ENCODE results near the gene SLC48A1. TPM values are rescaled to one million over a fixed set of nuclear protein-coding genes. Genes with fewer than 3 reads are reported as not detected.
A peak's percentile ranks its signal among the peaks of the same experiment; 100 is the strongest.

SLC48A1 gene
- polyA plus RNA-seq, 1 donor (not counting 4 experiments of a cell fraction or from before 2014, with no cell fraction given): 8.1 TPM

DNA sequence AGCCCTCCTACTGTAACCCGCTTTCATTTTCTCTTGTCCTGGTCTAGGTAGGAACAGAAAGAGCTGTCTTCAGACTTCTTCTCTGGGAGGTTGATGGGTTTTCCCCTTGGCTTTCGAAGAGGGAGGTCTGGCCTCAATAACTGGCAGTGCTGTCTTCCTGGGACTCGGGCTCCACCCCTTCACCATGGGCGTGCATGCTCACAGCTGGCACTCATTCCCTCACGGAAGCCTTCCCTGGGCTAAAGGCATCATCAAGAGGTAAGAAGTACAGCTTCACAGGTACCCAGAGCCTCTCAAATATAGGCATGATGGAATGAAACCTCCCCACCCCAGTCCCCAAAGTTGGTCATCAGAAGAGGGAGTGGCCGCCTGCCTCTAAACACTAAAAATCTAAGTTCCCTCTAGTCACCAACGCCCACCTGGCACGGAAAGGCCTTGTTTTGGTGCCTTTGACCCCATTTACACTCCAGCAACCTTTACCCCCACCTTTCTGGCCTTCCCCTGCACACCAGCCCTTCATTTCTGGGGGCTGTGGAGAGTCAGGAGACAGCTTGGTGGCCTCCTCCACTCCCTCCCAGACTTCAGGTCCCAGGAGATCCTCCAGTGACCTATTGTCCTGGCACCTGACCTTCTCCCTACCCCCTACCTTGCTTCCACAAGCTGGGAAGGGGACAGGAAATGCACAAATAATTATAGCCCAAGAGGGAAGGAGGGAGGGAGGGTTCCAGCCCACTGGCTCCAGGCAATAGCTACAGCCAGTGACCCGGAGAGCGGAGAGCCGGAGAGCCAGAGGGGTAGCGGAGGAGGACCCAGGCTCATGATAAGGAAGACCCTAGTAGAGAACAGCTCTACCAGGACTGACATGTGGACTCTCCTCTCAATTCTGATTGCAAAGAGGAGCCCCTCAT is 17.1 kb upstream of the SLC48A1 start:
- Histone ChIP-seq H3K9ac (ENCODE audit: control insufficient read depth, extremely low read depth, insufficient read depth, low read length) (no peak overlapping the region), H3K9me1 (ENCODE audit: control insufficient read depth, extremely low read depth, insufficient read depth, low read length) (peaks cover 4% of the 10 kb centered on the region), H3K27me3 (ENCODE audit: control insufficient read depth, extremely low read depth, insufficient read depth, low read length) (no peaks in the 10 kb centered on the region), H3K36me3 (ENCODE audit: control insufficient read depth in 2 of 2, extremely low read depth in 1 of 2, insufficient read depth in 2 of 2, low read length in 2 of 2) (no peaks in the 10 kb centered on the region), H3K4me2 (ENCODE audit: control insufficient read depth, extremely low read depth, insufficient read depth, low read depth, low read length) (peak overlapping the region; percentile 80), H3K4me3 (ENCODE audit: control insufficient read depth in 2 of 3, extremely low read depth in 1 of 3, insufficient read depth in 2 of 3, low read depth in 1 of 3, low read length in 3 of 3) (no peak overlapping the region), H2AFZ (ENCODE audit: control insufficient read depth, low read length) (no peak overlapping the region), H4K20me1 (ENCODE audit: control insufficient read depth, extremely low read depth, insufficient read depth, low read length) (no peaks in the 10 kb centered on the region), H3K27ac (ENCODE audit: control insufficient read depth, insufficient read depth, low read length) (peak overlapping the region; percentile 93), H3K4me1 (ENCODE audit: control insufficient read depth, extremely low read depth, insufficient read depth, low read length) (peaks cover 76% of the 10 kb centered on the region), H3K79me2 (ENCODE audit: control insufficient read depth, insufficient read depth, low read length) (no peaks in the 10 kb centered on the region), H3K9me3 (ENCODE audit: control insufficient read depth, low read depth, low read length) (no peaks in the 10 kb centered on the region)
- peak; percentile 62 for FAIRE-seq
- TF ChIP-seq, protein P1, sequence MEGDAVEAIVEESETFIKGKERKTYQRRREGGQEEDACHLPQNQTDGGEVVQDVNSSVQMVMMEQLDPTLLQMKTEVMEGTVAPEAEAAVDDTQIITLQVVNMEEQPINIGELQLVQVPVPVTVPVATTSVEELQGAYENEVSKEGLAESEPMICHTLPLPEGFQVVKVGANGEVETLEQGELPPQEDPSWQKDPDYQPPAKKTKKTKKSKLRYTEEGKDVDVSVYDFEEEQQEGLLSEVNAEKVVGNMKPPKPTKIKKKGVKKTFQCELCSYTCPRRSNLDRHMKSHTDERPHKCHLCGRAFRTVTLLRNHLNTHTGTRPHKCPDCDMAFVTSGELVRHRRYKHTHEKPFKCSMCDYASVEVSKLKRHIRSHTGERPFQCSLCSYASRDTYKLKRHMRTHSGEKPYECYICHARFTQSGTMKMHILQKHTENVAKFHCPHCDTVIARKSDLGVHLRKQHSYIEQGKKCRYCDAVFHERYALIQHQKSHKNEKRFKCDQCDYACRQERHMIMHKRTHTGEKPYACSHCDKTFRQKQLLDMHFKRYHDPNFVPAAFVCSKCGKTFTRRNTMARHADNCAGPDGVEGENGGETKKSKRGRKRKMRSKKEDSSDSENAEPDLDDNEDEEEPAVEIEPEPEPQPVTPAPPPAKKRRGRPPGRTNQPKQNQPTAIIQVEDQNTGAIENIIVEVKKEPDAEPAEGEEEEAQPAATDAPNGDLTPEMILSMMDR (optimal IDR thresholded peaks at IDR 0.05 in 1 of 3, IDR thresholded peaks at IDR 0.05 in 1 of 3, conservative IDR thresholded peaks at IDR 0.05 in 1 of 3; ENCODE audit: extremely low read depth in 1 of 3, insufficient read depth in 2 of 3, low read length in 3 of 3): no peak
- dilution Hi-C loops (cut with MboI; ENCODE audit: extremely low pct_ligation_motif_present, low sequenced_read_pairs): no loop called here
- DNase-seq (ENCODE audit: low read depth, low spot score): no peak

DNA sequence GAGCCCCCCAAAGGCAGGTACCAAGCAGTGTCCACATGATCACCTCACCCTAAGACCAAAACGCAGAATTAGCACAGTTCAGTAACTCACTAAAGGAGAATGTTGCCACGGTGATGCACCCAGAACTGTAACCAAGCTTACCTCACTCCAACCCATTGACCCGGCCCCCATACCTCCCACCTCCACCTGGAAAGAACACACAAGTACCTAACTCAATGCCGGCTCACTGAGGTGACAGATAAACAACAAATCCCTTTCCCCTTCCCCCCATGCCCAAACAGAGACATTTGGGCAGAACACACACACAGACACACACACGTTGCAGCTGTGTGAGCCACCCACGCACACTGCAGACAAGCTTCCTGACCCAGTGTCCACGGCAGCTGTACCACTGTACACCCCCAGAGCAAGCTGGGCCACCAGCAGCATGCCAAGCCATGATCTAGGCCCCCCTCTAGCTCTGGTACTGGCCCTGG is 15.6 kb upstream of the SLC48A1 start:
- no peaks in the 10 kb centered on the region for H3K9me1 ChIP-seq (ENCODE audit: control insufficient read depth, extremely low read depth, insufficient read depth, low read length)
- DNase-seq (ENCODE audit: low read depth, low spot score) (no peak), FAIRE-seq (no peak)
- H3K79me2 ChIP-seq (ENCODE audit: control insufficient read depth, insufficient read depth, low read length): no peaks in the 10 kb centered on the region
- H4K20me1 ChIP-seq (ENCODE audit: control insufficient read depth, extremely low read depth, insufficient read depth, low read length): no peaks in the 10 kb centered on the region
- peaks cover 61% of the 10 kb centered on the region for H3K4me1 ChIP-seq (ENCODE audit: control insufficient read depth, extremely low read depth, insufficient read depth, low read length)
- H3K9me3 ChIP-seq (ENCODE audit: control insufficient read depth, low read depth, low read length): no peaks in the 10 kb centered on the region
- no peaks in the 10 kb centered on the region for H3K27me3 ChIP-seq (ENCODE audit: control insufficient read depth, extremely low read depth, insufficient read depth, low read length)
- peak overlapping the region in 2 of 3 experiments; percentile 48 to 69 for H3K4me3 ChIP-seq (ENCODE audit: control insufficient read depth in 2 of 3, extremely low read depth in 1 of 3, insufficient read depth in 2 of 3, low read depth in 1 of 3, low read length in 3 of 3)
- H3K9ac ChIP-seq (ENCODE audit: control insufficient read depth, extremely low read depth, insufficient read depth, low read length): no peak overlapping the region
- dilution Hi-C loops (cut with MboI; ENCODE audit: extremely low pct_ligation_motif_present, low sequenced_read_pairs): no loop called here
- H2AFZ ChIP-seq (ENCODE audit: control insufficient read depth, low read length): no peak overlapping the region
- TF ChIP-seq, protein P1 (optimal IDR thresholded peaks at IDR 0.05 in 1 of 3, IDR thresholded peaks at IDR 0.05 in 1 of 3, conservative IDR thresholded peaks at IDR 0.05 in 1 of 3; ENCODE audit: extremely low read depth in 1 of 3, insufficient read depth in 2 of 3, low read length in 3 of 3): no peak
- TF ChIP-seq EZH2 (IDR thresholded peaks at IDR 0.05; ENCODE audit: low read length): no peak
- no peaks in the 10 kb centered on the region for H3K36me3 ChIP-seq (ENCODE audit: control insufficient read depth in 2 of 2, extremely low read depth in 1 of 2, insufficient read depth in 2 of 2, low read length in 2 of 2)
- no peak overlapping the region for H3K27ac ChIP-seq (ENCODE audit: control insufficient read depth, insufficient read depth, low read length)
- H3K4me2 ChIP-seq (ENCODE audit: control insufficient read depth, extremely low read depth, insufficient read depth, low read depth, low read length): peak overlapping the region; percentile 86
